GM19023 (cell line): ENCODE measurements around the gene PTPRG.

Source experiments
- ATAC-seq: cut with Tn5 transposase; IDR thresholded peaks from one replicate; pipeline ENCODE4 v1.9.1; 2021; ENCODE audit warnings: mild to moderate bottlenecking, moderate library complexity; ENCODE audit not compliant: unreplicated experiment

The PTPRG gene

GRCh38 chr3:61980041-61980440, 418.7 kb downstream of the PTPRG start:
- ATAC-seq, result no peak

- ATAC-seq, result no peak
These were observed 419.7 kb downstream of the PTPRG start for GRCh38 chr3:61981060-61981459.

- ATAC-seq, result no peak
These were observed 422.1 kb downstream of the PTPRG start for GRCh38 chr3:61983479-61983878.

- ATAC-seq, result no peak
These were observed 423.6 kb downstream of the PTPRG start for GRCh38 chr3:61985020-61985419.

- no peak for ATAC-seq
These were observed 425.1 kb downstream of the PTPRG start for GRCh38 chr3:61986473-61986872.

- ATAC-seq, result no peak
These were observed 428.3 kb downstream of the PTPRG start for GRCh38 chr3:61989681-61990080.

- ATAC-seq, result no peak
These were observed 429.1 kb downstream of the PTPRG start for GRCh38 chr3:61990327-61991027.

GRCh38 chr3:61991706-61992105, 430.3 kb downstream of the PTPRG start:
- no peak for ATAC-seq

- ATAC-seq, result no peak
These were observed 435.0 kb downstream of the PTPRG start for GRCh38 chr3:61996366-61996765.

- ATAC-seq, result no peak
These were observed 435.7 kb downstream of the PTPRG start for GRCh38 chr3:61997101-61997500.

- no peak for ATAC-seq
These were observed 442.5 kb downstream of the PTPRG start for GRCh38 chr3:62003835-62004234.

GRCh38 chr3:62007036-62007435, 445.7 kb downstream of the PTPRG start:
- ATAC-seq, result no peak

GRCh38 chr3:62010989-62011388, 449.6 kb downstream of the PTPRG start:
- no peak for ATAC-seq

- no peak for ATAC-seq
These were observed 450.3 kb downstream of the PTPRG start for GRCh38 chr3:62011666-62012065.

- ATAC-seq, result no peak
These were observed 452.6 kb downstream of the PTPRG start for GRCh38 chr3:62013951-62014350.

GRCh38 chr3:62015111-62015510, 453.7 kb downstream of the PTPRG start:
- no peak for ATAC-seq

- no peak for ATAC-seq
These were observed 458.5 kb downstream of the PTPRG start for GRCh38 chr3:62019906-62020305.

- no peak for ATAC-seq
These were observed 459.3 kb downstream of the PTPRG start for GRCh38 chr3:62020706-62021105.

GRCh38 chr3:62022312-62022711, 460.9 kb downstream of the PTPRG start:
- no peak for ATAC-seq

GRCh38 chr3:62024882-62025281, 463.5 kb downstream of the PTPRG start:
- ATAC-seq, result no peak

- no peak for ATAC-seq
These were observed 464.5 kb downstream of the PTPRG start for GRCh38 chr3:62025913-62026312.

- no peak for ATAC-seq
These were observed 465.9 kb downstream of the PTPRG start for GRCh38 chr3:62027241-62027640.

- no peak for ATAC-seq
These were observed 466.4 kb downstream of the PTPRG start for GRCh38 chr3:62027796-62028195.
